IMR-90 (cell line): Measurements from ENCODE around the gene PTPRN2. TPM values are rescaled to one million over a fixed set of nuclear protein-coding genes. Genes with fewer than 3 reads are reported as not detected.

Source experiments
- ATAC-seq: fragments of 200-7000 bp; cut with Tn5 transposase; 2 replicates; pipeline ENCODE4 v1.9.1; 2020; ENCODE audit warnings: low read depth, mild to moderate bottlenecking, moderate library complexity
- BruUV-seq: library from RNA; stranded (reverse); fragments of 400-500 nt; replicated peaks from 2 replicates; lab custom pipeline; 2021; lab: Mats Ljungman, UMichigan
- CTCF ChIA-PET: fragments of 300-600 bp; formaldehyde crosslinking; extraction: SDS; loops from one replicate; lab custom pipeline; 2021; ENCODE audit warnings: antibody characterized with exemption; lab: Yijun Ruan, JAX
- POLR2A ChIA-PET: fragments of 300-600 bp; sonication (Branson Sonifier 250); formaldehyde crosslinking; loops from one replicate; lab custom pipeline; 2022; ENCODE audit warnings: antibody characterized with exemption; ENCODE audit not compliant: unreplicated experiment; lab: Charles Lee
- DNase-seq: peaks from one replicate; pipeline ENCODE4 v3.0.0; 2013
- H2AFZ ChIP-seq: replicated peaks from 2 replicates; pipeline ENCODE3; 2013; ENCODE audit warnings: low read length, mild to moderate bottlenecking; ENCODE audit not compliant: poor library complexity
- H2AK5ac ChIP-seq: 2 replicates; pipeline ENCODE4 v1.6.1; 2013; ENCODE audit warnings: low read depth, low read length, inconsistent platforms
- H2AK9ac ChIP-seq: replicated peaks from 2 replicates; pipeline ENCODE3; 2013; ENCODE audit warnings: mild to moderate bottlenecking, low read depth, low read length, moderate library complexity; ENCODE audit not compliant: poor library complexity
- H2BK120ac ChIP-seq: 2 replicates; pipeline ENCODE4 v1.6.1; 2013; ENCODE audit warnings: low read depth, low read length, inconsistent platforms
- H2BK15ac ChIP-seq: 3 replicates; pipeline ENCODE4 v1.6.1; 2013; ENCODE audit warnings: low read depth, low read length, inconsistent platforms
- H2BK20ac ChIP-seq: 2 replicates; pipeline ENCODE4 v1.6.1; 2013; ENCODE audit warnings: low read depth, mild to moderate bottlenecking, inconsistent platforms, low read length, moderate library complexity
- H2BK5ac ChIP-seq: 2 replicates; pipeline ENCODE4 v1.6.1; 2013; ENCODE audit warnings: mild to moderate bottlenecking, low read depth, low read length, inconsistent platforms; ENCODE audit not compliant: poor library complexity, severe bottlenecking
- H3K14ac ChIP-seq: replicated peaks from 2 replicates; pipeline ENCODE4 v1.6.1; 2013; ENCODE audit warnings: low read depth, low read length, inconsistent platforms
- H3K18ac ChIP-seq: 2 replicates; pipeline ENCODE4 v1.6.1; 2013; ENCODE audit warnings: low read depth, low read length, control low read depth
- H3K23ac ChIP-seq: 2 replicates; pipeline ENCODE4 v1.6.1; 2013; ENCODE audit warnings: low read depth, low read length, inconsistent platforms
- H3K27ac ChIP-seq: 2 replicates; pipeline ENCODE4 v1.5.1; 2013; ENCODE audit warnings: mild to moderate bottlenecking, control low read depth, low read length; ENCODE audit not compliant: insufficient read depth
- H3K27me3 ChIP-seq: 2 replicates; pipeline ENCODE4 v1.6.1; 2013; ENCODE audit warnings: low read length; ENCODE audit not compliant: control insufficient read depth, insufficient read depth
- H3K36me3 ChIP-seq: 2 replicates; pipeline ENCODE4 v1.6.1; 2013; ENCODE audit warnings: low read length, mixed read lengths; ENCODE audit not compliant: control insufficient read depth, insufficient read depth
- H3K4ac ChIP-seq: 2 replicates; pipeline ENCODE4 v1.6.1; 2013; ENCODE audit warnings: low read depth, low read length, inconsistent platforms
- H3K4me1 ChIP-seq: 2 replicates; pipeline ENCODE4 v1.6.1; 2013; ENCODE audit warnings: low read length, mixed read lengths; ENCODE audit not compliant: control insufficient read depth, insufficient read depth
- H3K4me2 ChIP-seq: 2 replicates; pipeline ENCODE4 v1.6.1; 2013; ENCODE audit warnings: low read depth, mild to moderate bottlenecking, control low read depth, low read length, moderate library complexity
- H3K4me3 ChIP-seq: 2 replicates; pipeline ENCODE4 v1.5.1; 2013; ENCODE audit warnings: low read depth, mild to moderate bottlenecking, control low read depth, low read length, moderate library complexity; ENCODE audit not compliant: insufficient read depth
- H3K56ac ChIP-seq: 2 replicates; pipeline ENCODE4 v1.6.1; 2013; ENCODE audit warnings: low read length, inconsistent platforms; ENCODE audit not compliant: insufficient read depth; ENCODE audit errors: extremely low read depth
- H3K79me1 ChIP-seq, 2 experiments: 2 replicates each; pipeline ENCODE4 v1.6.1; 2013; ENCODE audit warnings: low read length in 2 of 2, inconsistent platforms in 1 of 2, low read depth in 1 of 2
- H3K9ac ChIP-seq: 2 replicates; pipeline ENCODE4 v1.6.1; 2013; ENCODE audit warnings: low read depth, low read length, control low read depth
- H3K9me1 ChIP-seq: 2 replicates; pipeline ENCODE4 v1.6.1; 2013; ENCODE audit warnings: low read length, inconsistent platforms; ENCODE audit not compliant: insufficient read depth
- H3K9me3 ChIP-seq: 2 replicates; pipeline ENCODE4 v1.6.1; 2013; ENCODE audit warnings: low read length; ENCODE audit not compliant: control insufficient read depth, insufficient read depth
- H4K20me1 ChIP-seq: 2 replicates; pipeline ENCODE4 v1.6.1; 2013; ENCODE audit warnings: low read length, inconsistent platforms; ENCODE audit not compliant: insufficient read depth
- H4K5ac ChIP-seq: 2 replicates; pipeline ENCODE4 v1.6.1; 2013; ENCODE audit warnings: mild to moderate bottlenecking, low read depth, low read length, control low read depth
- H4K8ac ChIP-seq, 2 experiments: 2 replicates each; pipeline ENCODE4 v1.6.1; 2013; ENCODE audit warnings: low read depth in 2 of 2, low read length in 2 of 2, control low read depth in 1 of 2, inconsistent platforms in 1 of 2
- H4K91ac ChIP-seq: 2 replicates; pipeline ENCODE4 v1.6.1; 2013; ENCODE audit warnings: low read depth, low read length, inconsistent platforms; ENCODE audit not compliant: insufficient read depth
- BHLHE40 ChIP-seq: fragments of 150-350 bp; IDR thresholded peaks from 2 replicates; pipeline ENCODE4 v1.6.1; 2016; ENCODE audit warnings: mild to moderate bottlenecking, low read depth, low read length
- CEBPB ChIP-seq: IDR thresholded peaks from 2 replicates; pipeline ENCODE4 v1.6.1; 2012; ENCODE audit warnings: low read depth, low read length, improper control_type of control experiment
- CHD1 ChIP-seq: IDR thresholded peaks from 2 replicates; pipeline ENCODE4 v1.6.1; 2012; ENCODE audit warnings: low read depth, low read length, improper control_type of control experiment
- CTCF ChIP-seq: conservative IDR thresholded peaks from 2 replicates; pipeline ENCODE4 v1.5.1; 2012; ENCODE audit warnings: mild to moderate bottlenecking, low read depth, low read length, improper control_type of control experiment
- FOS ChIP-seq: fragments of 150-350 bp; IDR thresholded peaks from 2 replicates; pipeline ENCODE4 v1.6.1; 2016; ENCODE audit warnings: low read depth, low read length
- MAFK ChIP-seq: IDR thresholded peaks from 2 replicates; pipeline ENCODE4 v1.6.1; 2012; ENCODE audit warnings: low read depth, low read length, improper control_type of control experiment
- MXI1 ChIP-seq: IDR thresholded peaks from 2 replicates; pipeline ENCODE4 v1.6.1; 2012; ENCODE audit warnings: low read depth, mild to moderate bottlenecking, low read length, moderate library complexity, borderline replicate concordance
- NFE2L2 ChIP-seq: fragments of 150-350 bp; IDR thresholded peaks from 2 replicates; pipeline ENCODE4 v1.6.1; 2016; ENCODE audit warnings: low read depth, mild to moderate bottlenecking, low read length
- POLR2A ChIP-seq: IDR thresholded peaks from 2 replicates; pipeline ENCODE4 v1.6.1; 2012; ENCODE audit warnings: mild to moderate bottlenecking, low read depth, low read length
- RCOR1 ChIP-seq: IDR thresholded peaks from 2 replicates; pipeline ENCODE4 v1.6.1; 2012; ENCODE audit warnings: mild to moderate bottlenecking, low read length, improper control_type of control experiment; ENCODE audit not compliant: insufficient replicate concordance
- RFX5 ChIP-seq: IDR thresholded peaks from 2 replicates; pipeline ENCODE4 v1.8.0; 2012; ENCODE audit warnings: low read depth, mild to moderate bottlenecking, low read length, moderate library complexity
- SMC3 ChIP-seq: fragments of 150-350 bp; IDR thresholded peaks from 2 replicates; pipeline ENCODE4 v1.6.1; 2016; ENCODE audit warnings: low read depth, mild to moderate bottlenecking, antibody characterized with exemption, low read length, moderate library complexity
- USF2 ChIP-seq: fragments of 150-350 bp; IDR thresholded peaks from 2 replicates; pipeline ENCODE4 v1.6.1; 2017; ENCODE audit warnings: mild to moderate bottlenecking, antibody characterized with exemption, low read length, low read depth
- WGBS, 2 experiments: methylation state at CpG; one replicate each; pipeline versions ENCODE4 v1.1.5 to v1.1.7; 2013; ENCODE audit warnings: missing lambda C conversion rate in 2 of 2; ENCODE audit not compliant: insufficient read length in 1 of 2; ENCODE audit errors: extremely low coverage in 2 of 2; 5-methylcytosine and 5-hydroxymethylcytosine counted together
- dilution Hi-C: fragments of 300-500 bp; cut with HindIII; formaldehyde crosslinking; loops from one replicate; pipeline ENCODE4 v1.14.3; 2018; ENCODE audit warnings: low sequenced_read_pairs; ENCODE audit not compliant: unreplicated experiment
- in situ Hi-C: fragments of 300-500 bp; cut with MboI; formaldehyde crosslinking; loops from 3 replicates; pipeline ENCODE4 v1.14.3; 2019; ENCODE audit warnings: low sequenced_read_pairs, inconsistent platforms, mixed read lengths
- intact Hi-C: fragments of 100-400 bp; cut with micrococcal nuclease; formaldehyde crosslinking; loops from 2 replicates; pipeline ENCODE4 v1.10.0; 2022
- polyA plus RNA-seq, 3 experiments: library from polyadenylated mRNA; depleted of rRNA; stranded (reverse); fragments of >200 nt; gene quantifications; 2 replicates each; pipeline ENCODE4 v1.2.3, GENCODE V29; 2012; ENCODE audit warnings: low replicate concordance in 1 of 3
- total RNA-seq: library from RNA; depleted of rRNA; stranded (reverse); fragments of >200 nt; gene quantifications from 2 replicates; pipeline ENCODE4 v1.2.3, GENCODE V29; 2012
- TF ChIP-seq, protein P1 (sequence below): fragments of 150-350 bp; IDR thresholded peaks from 2 replicates; pipeline ENCODE4 v1.6.1; 2016; ENCODE audit warnings: low read depth, mild to moderate bottlenecking, low read length, moderate library complexity, borderline replicate concordance

Gene PTPRN2
- total and polyA plus RNA-seq, 2 of the 4 experiments (the other 2 are of a cell fraction) = 0.03 TPM; not detected in 1

DNA sequence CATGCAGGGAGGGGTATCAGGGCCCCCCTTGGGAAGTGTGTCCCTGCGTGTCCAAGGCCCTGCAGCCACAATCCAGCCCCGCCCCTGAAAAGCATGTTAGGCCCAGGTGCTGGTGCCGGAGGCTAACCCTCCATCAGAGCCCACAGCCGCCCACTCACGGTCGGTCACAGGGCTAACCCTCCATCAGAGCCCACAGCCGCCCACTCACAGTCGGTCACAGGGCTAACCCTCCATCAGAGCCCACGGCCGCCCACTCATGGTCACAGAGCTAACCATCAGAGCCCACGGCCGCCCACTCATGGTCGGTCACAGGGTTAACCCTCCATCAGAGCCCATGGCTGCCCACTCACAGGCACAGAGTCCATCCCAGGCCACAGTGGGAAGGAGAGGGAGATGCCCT lies 824.8 kb downstream of the PTPRN2 start:
- H3K4me1 ChIP-seq = no peaks in the 10 kb centered on the region
- no peak overlapping the region for H3K23ac ChIP-seq
- POLR2A ChIA-PET = no interaction called here
- H3K9me1 ChIP-seq = no peaks in the 10 kb centered on the region
- in situ Hi-C loops = no loop called here
- no peak overlapping the region for H3K18ac ChIP-seq
- 84% methylated on average over 6 of the region's 13 CpGs; no CpG with 5 or more reads in 1 of the 2 experiments for WGBS, 2 experiments
- intact Hi-C loops = no loop called here
- no peak overlapping the region for H2AK9ac ChIP-seq
- H2AK5ac ChIP-seq = no peak overlapping the region
- H3K27ac ChIP-seq = no peak overlapping the region
- H2BK15ac ChIP-seq = no peak overlapping the region
- ATAC-seq (no peak), DNase-seq (no peak)
- BruUV-seq = no TSS peak
- H2BK20ac ChIP-seq = no peak overlapping the region
- no peak overlapping the region for H3K9ac ChIP-seq
- H3K56ac ChIP-seq = no peak overlapping the region
- H4K8ac ChIP-seq = no peak overlapping the region
- TF ChIP-seq MXI1 = no peak
- no peak for TF ChIP-seq FOS
- TF ChIP-seq CHD1 = no peak
- TF ChIP-seq RFX5 = no peak
- TF ChIP-seq SMC3 = no peak
- TF ChIP-seq USF2 = no peak
- no peak for TF ChIP-seq POLR2A
- no peak for TF ChIP-seq BHLHE40
- TF ChIP-seq MAFK = no peak
- no peak for TF ChIP-seq RCOR1
- no peak for TF ChIP-seq CEBPB
- TF ChIP-seq, protein P1, sequence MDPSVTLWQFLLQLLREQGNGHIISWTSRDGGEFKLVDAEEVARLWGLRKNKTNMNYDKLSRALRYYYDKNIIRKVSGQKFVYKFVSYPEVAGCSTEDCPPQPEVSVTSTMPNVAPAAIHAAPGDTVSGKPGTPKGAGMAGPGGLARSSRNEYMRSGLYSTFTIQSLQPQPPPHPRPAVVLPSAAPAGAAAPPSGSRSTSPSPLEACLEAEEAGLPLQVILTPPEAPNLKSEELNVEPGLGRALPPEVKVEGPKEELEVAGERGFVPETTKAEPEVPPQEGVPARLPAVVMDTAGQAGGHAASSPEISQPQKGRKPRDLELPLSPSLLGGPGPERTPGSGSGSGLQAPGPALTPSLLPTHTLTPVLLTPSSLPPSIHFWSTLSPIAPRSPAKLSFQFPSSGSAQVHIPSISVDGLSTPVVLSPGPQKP = no peak
- no peak for TF ChIP-seq NFE2L2
- TF ChIP-seq CTCF = no peak
- no peaks in the 10 kb centered on the region for H3K36me3 ChIP-seq
- no peak overlapping the region for H2BK5ac ChIP-seq
- H3K9me3 ChIP-seq = peaks cover 52% of the 10 kb centered on the region
- H2BK120ac ChIP-seq = no peak overlapping the region
- dilution Hi-C loops = no loop called here
- H4K5ac ChIP-seq = no peak overlapping the region
- H2AFZ ChIP-seq = no peak overlapping the region
- H3K14ac ChIP-seq = no peak overlapping the region
- H4K20me1 ChIP-seq = no peaks in the 10 kb centered on the region
- no peak overlapping the region for H3K4me2 ChIP-seq
- H3K4me3 ChIP-seq = no peak overlapping the region
- no peaks in the 10 kb centered on the region for H3K79me1 ChIP-seq
- H3K4ac ChIP-seq = no peak overlapping the region
- H3K27me3 ChIP-seq = no peaks in the 10 kb centered on the region
- CTCF ChIA-PET = no interaction called here
- no peak overlapping the region for H4K91ac ChIP-seq
